BJ (cell line): ENCODE results near the gene ARHGEF33. TPM values are rescaled to one million over a fixed set of nuclear protein-coding genes. Genes with fewer than 3 reads are reported as not detected.

Experiments used
- CTCF ChIA-PET: fragments of 350-600 bp; formaldehyde crosslinking; extraction: SDS; loops from one replicate; lab custom pipeline; 2021; ENCODE audit warnings: antibody characterized with exemption, inconsistent platforms; lab: Yijun Ruan, JAX
- POLR2A ChIA-PET: fragments of 300-600 bp; sonication (Branson Sonifier 250); formaldehyde crosslinking; extraction: SDS; loops from one replicate; lab custom pipeline; 2021; ENCODE audit warnings: antibody characterized with exemption; lab: Charles Lee
- DNase-seq: peaks from one replicate; pipeline ENCODE4 v3.0.0-alpha.2; 2011; ENCODE audit warnings: low read depth
- H3K27me3 ChIP-seq: 2 replicates; pipeline ENCODE4 v1.6.0; 2011; ENCODE audit warnings: low read length; ENCODE audit not compliant: control insufficient read depth, insufficient read depth
- H3K36me3 ChIP-seq: 2 replicates; pipeline ENCODE4 v1.5.1; 2011; ENCODE audit warnings: low read length; ENCODE audit not compliant: control insufficient read depth, insufficient read depth
- H3K4me3 ChIP-seq: 2 replicates; pipeline ENCODE4 v1.5.1; 2011; ENCODE audit warnings: low read depth, mild to moderate bottlenecking, control low read depth, low read length
- CTCF ChIP-seq: IDR thresholded peaks from 2 replicates; pipeline ENCODE4 v1.5.1; 2011; ENCODE audit warnings: low read depth, mild to moderate bottlenecking, control low read depth, inconsistent platforms, low read length, moderate library complexity; ENCODE audit not compliant: insufficient read depth
- polyA plus RNA-seq: library from polyadenylated mRNA; depleted of rRNA; stranded (reverse); fragments of >200 nt; gene quantifications from 2 replicates; pipeline ENCODE4 v1.2.3, GENCODE V29; 2011

The ARHGEF33 gene
- polyA plus RNA-seq, 1 experiment, result 0.31 TPM

- CTCF ChIA-PET, result interaction anchor here (0.6 kb wide), 1 partner anchor 80 kb away, joined by 3 read pairs; no protein-coding TSS in a partner anchor
- POLR2A ChIA-PET, result no interaction called here
- DNase-seq, result no peak
These were observed 18.3 kb downstream of the ARHGEF33 start for GRCh38 chr2:38907743-38908562.

GRCh38 chr2:38909872-38910271 lies 20.2 kb downstream of the ARHGEF33 start:
- no peak overlapping the region for H3K4me3 ChIP-seq
- POLR2A ChIA-PET, result interaction anchor here (0.6 kb wide), 1 partner anchor 1191 kb away, joined by 3 read pairs; no protein-coding TSS in a partner anchor
- no peak for TF ChIP-seq CTCF
- H3K27me3 ChIP-seq, result no peaks in the 10 kb centered on the region
- no peaks in the 10 kb centered on the region for H3K36me3 ChIP-seq
- CTCF ChIA-PET, result no interaction called here
- DNase-seq, result no peak

More at GRCh38 chr2:38907743-38908562, 18.3 kb downstream of the ARHGEF33 start:
- Histone ChIP-seq H3K4me3 (no peak overlapping the region), H3K36me3 (no peaks in the 10 kb centered on the region), H3K27me3 (no peaks in the 10 kb centered on the region)
- TF ChIP-seq CTCF, result no peak

GRCh38 chr2:38911191-38911590 lies 21.5 kb downstream of the ARHGEF33 start:
- no peak overlapping the region for H3K4me3 ChIP-seq
- ChIA-PET CTCF (no interaction called here), POLR2A (no interaction called here)
- TF ChIP-seq CTCF, result no peak
- no peaks in the 10 kb centered on the region for H3K36me3 ChIP-seq
- no peak for DNase-seq
- no peaks in the 10 kb centered on the region for H3K27me3 ChIP-seq

GRCh38 chr2:38912619-38913018 lies 22.9 kb downstream of the ARHGEF33 start:
- Histone ChIP-seq H3K36me3 (no peaks in the 10 kb centered on the region), H3K27me3 (no peaks in the 10 kb centered on the region), H3K4me3 (no peak overlapping the region)
- CTCF ChIA-PET, result no interaction called here
- DNase-seq, result no peak
- POLR2A ChIA-PET, result no interaction called here
- no peak for TF ChIP-seq CTCF

GRCh38 chr2:38922389-38922788 lies 32.7 kb downstream of the ARHGEF33 start:
- H3K4me3 ChIP-seq, result no peak overlapping the region
- no peak for TF ChIP-seq CTCF
- CTCF ChIA-PET, result no interaction called here
- no peak for DNase-seq
- POLR2A ChIA-PET, result no interaction called here
- no peaks in the 10 kb centered on the region for H3K36me3 ChIP-seq
- no peaks in the 10 kb centered on the region; the same call in 1 of the 2 replicates for H3K27me3 ChIP-seq
